ENCODE results near the gene LY6G6F.

DNA sequence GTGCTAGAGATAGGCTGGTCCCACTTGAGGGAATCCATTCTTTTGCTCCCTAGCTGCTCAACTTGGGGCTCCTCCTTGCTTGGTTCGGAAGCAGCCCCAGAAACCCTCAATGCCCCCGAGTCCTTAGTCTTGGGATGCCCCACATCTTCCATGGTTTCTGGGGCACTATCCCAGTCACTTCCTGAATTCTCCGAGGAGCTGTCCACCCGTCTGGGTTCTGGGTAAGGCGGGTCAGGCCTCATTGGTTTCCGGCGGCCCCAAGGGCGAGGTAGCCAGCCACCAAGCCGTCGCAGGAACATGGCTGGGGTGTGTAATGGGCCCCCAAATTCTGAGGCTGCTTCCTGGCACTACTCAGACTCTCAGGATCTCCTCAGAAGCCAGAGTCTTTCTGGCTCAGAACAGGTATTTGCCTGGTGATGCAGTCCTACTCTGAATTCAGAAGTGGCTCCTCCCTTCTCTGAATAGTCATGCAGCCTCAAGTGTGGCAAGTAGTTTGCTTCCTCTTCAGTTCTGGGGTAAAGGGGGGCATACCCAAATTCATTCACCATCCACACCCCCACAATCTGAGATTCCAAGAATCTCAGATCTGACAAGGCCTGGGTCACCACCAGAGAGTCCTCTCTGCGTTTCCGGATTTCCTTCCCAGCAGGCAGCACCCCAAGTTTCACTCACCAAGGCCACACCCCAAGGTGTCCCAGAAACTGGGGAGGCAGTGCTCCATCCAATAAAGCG, 46.9 kb upstream of the LY6G6F start:
- TF ChIP-seq, protein P1, sequence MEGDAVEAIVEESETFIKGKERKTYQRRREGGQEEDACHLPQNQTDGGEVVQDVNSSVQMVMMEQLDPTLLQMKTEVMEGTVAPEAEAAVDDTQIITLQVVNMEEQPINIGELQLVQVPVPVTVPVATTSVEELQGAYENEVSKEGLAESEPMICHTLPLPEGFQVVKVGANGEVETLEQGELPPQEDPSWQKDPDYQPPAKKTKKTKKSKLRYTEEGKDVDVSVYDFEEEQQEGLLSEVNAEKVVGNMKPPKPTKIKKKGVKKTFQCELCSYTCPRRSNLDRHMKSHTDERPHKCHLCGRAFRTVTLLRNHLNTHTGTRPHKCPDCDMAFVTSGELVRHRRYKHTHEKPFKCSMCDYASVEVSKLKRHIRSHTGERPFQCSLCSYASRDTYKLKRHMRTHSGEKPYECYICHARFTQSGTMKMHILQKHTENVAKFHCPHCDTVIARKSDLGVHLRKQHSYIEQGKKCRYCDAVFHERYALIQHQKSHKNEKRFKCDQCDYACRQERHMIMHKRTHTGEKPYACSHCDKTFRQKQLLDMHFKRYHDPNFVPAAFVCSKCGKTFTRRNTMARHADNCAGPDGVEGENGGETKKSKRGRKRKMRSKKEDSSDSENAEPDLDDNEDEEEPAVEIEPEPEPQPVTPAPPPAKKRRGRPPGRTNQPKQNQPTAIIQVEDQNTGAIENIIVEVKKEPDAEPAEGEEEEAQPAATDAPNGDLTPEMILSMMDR (IDR thresholded peaks at IDR 0.05; ENCODE audit: insufficient read depth, low read depth, low read length) = no peak
- TF ChIP-seq EZH2 (IDR thresholded peaks at IDR 0.05; ENCODE audit: insufficient read depth, low read length) = no peak

Measured in astrocyte (in vitro differentiated cells and primary cell).